Natural killer cell (primary cell): ENCODE measurements around the gene RECQL. TPM values are rescaled to one million over a fixed set of nuclear protein-coding genes. Genes with fewer than 3 reads are reported as not detected.

Experiments
- ATAC-seq, 3 donors: fragments of 150-1000 bp in 2 of 3; fragments of 200-7000 bp in 1 of 3; cut with Tn5 transposase; 1 replicate in 1 of 3; 2 replicates in 2 of 3; pipeline ENCODE4 v1.10.0; 2021; ENCODE audit warnings: mild to moderate bottlenecking in 2 of 3, moderate library complexity in 2 of 3
- DNase-seq, 2 donors: peaks; one replicate each; pipeline versions ENCODE4 v3.0.0 to v3.0.0-alpha.2; 2013 to 2021; ENCODE audit warnings: mixed read lengths in 1 of 2
- H3K27ac ChIP-seq: one replicate; pipeline ENCODE4 v1.5.1; 2013; ENCODE audit warnings: mild to moderate bottlenecking, low read length
- H3K27me3 ChIP-seq: one replicate; pipeline ENCODE4 v1.6.1; 2013; ENCODE audit warnings: low read length; ENCODE audit not compliant: control insufficient read depth, insufficient read depth
- H3K36me3 ChIP-seq: one replicate; pipeline ENCODE4 v1.6.1; 2013; ENCODE audit warnings: low read length; ENCODE audit not compliant: control insufficient read depth, insufficient read depth
- H3K4me1 ChIP-seq: one replicate; pipeline ENCODE4 v1.6.1; 2013; ENCODE audit warnings: low read length; ENCODE audit not compliant: control insufficient read depth, insufficient read depth
- H3K4me3 ChIP-seq: one replicate; pipeline ENCODE4 v1.5.1; 2013; ENCODE audit warnings: low read length
- H3K9me3 ChIP-seq: one replicate; pipeline ENCODE4 v1.6.1; 2013; ENCODE audit warnings: low read length; ENCODE audit not compliant: control insufficient read depth, insufficient read depth
- H3K27ac Mint-ChIP-seq, 2 donors: one replicate each; pipeline ENCODE4 v1.8.0; 2022; ENCODE audit warnings: mild to moderate bottlenecking in 2 of 2, mixed read lengths in 2 of 2, moderate library complexity in 1 of 2
- H3K27me3 Mint-ChIP-seq, 2 donors: one replicate each; pipeline ENCODE4 v1.8.0; 2022; ENCODE audit warnings: low read depth in 2 of 2, mixed read lengths in 2 of 2
- H3K36me3 Mint-ChIP-seq: one replicate; pipeline ENCODE4 v1.8.0; 2022; ENCODE audit warnings: mixed read lengths
- H3K4me1 Mint-ChIP-seq, 2 donors: one replicate each; pipeline ENCODE4 v1.8.0; 2022; ENCODE audit warnings: mixed read lengths in 2 of 2
- H3K4me3 Mint-ChIP-seq: one replicate; pipeline ENCODE4 v1.8.0; 2022; ENCODE audit warnings: mild to moderate bottlenecking, moderate library complexity, mixed read lengths
- H3K9me3 Mint-ChIP-seq, 2 donors: one replicate each; pipeline ENCODE4 v1.8.0; 2022; ENCODE audit warnings: mixed read lengths in 2 of 2
- WGBS: methylation state at CpG from one replicate; pipeline ENCODE4 v1.1.7; 2013; ENCODE audit warnings: missing lambda C conversion rate; ENCODE audit not compliant: insufficient coverage; 5-methylcytosine and 5-hydroxymethylcytosine counted together
- intact Hi-C: fragments of 100-400 bp; cut with micrococcal nuclease; formaldehyde crosslinking; loops from one replicate; pipeline ENCODE4 v1.14.2; 2022
- total RNA-seq, 4 donors: library from RNA; stranded (reverse); fragments of 120-200 nt in 1 of 4; gene quantifications; one replicate each; pipeline versions ENCODE4 v1.2.3 to v1.2.4, GENCODE V29; 2013 to 2022
- TF ChIP-seq, protein P1 (sequence below): fragments of 200-600 bp; IDR thresholded peaks from one replicate; pipeline ENCODE4 v1.8.0; 2022; ENCODE audit warnings: antibody characterized with exemption

RECQL gene
- total RNA-seq, 3 donors from 2014 or later (not counting 1 experiment from before 2014, with no cell fraction given), result 39.4 to 46.8 (median 40.1) TPM

- peaks cover 0 to 4% of the 10 kb centered on the region in 2 donors for H3K4me1 Mint-ChIP-seq
- no peaks in the 10 kb centered on the region for H3K27me3 Mint-ChIP-seq
- H3K4me3 Mint-ChIP-seq, result no peak overlapping the region
- no peak overlapping the region for H3K27ac Mint-ChIP-seq
- WGBS, result 100% methylated on average over 3 of the region's 3 CpGs
- TF ChIP-seq, protein P1, sequence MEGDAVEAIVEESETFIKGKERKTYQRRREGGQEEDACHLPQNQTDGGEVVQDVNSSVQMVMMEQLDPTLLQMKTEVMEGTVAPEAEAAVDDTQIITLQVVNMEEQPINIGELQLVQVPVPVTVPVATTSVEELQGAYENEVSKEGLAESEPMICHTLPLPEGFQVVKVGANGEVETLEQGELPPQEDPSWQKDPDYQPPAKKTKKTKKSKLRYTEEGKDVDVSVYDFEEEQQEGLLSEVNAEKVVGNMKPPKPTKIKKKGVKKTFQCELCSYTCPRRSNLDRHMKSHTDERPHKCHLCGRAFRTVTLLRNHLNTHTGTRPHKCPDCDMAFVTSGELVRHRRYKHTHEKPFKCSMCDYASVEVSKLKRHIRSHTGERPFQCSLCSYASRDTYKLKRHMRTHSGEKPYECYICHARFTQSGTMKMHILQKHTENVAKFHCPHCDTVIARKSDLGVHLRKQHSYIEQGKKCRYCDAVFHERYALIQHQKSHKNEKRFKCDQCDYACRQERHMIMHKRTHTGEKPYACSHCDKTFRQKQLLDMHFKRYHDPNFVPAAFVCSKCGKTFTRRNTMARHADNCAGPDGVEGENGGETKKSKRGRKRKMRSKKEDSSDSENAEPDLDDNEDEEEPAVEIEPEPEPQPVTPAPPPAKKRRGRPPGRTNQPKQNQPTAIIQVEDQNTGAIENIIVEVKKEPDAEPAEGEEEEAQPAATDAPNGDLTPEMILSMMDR, result no peak
- Histone ChIP-seq H3K9me3 (no peaks in the 10 kb centered on the region), H3K36me3 (peaks cover 70% of the 10 kb centered on the region), H3K27me3 (no peaks in the 10 kb centered on the region), H3K27ac (no peak overlapping the region), H3K4me3 (no peak overlapping the region), H3K4me1 (no peaks in the 10 kb centered on the region)
- no peak for ATAC-seq
- intact Hi-C loops, result no loop called here
- peaks cover 7% of the 10 kb centered on the region for H3K36me3 Mint-ChIP-seq
- no peaks in the 10 kb centered on the region for H3K9me3 Mint-ChIP-seq
- DNase-seq, result no peak
These were observed 17.9 kb downstream of the RECQL start for GRCh38 chr12:21483531-21483930.

- peaks cover 92% of the 10 kb centered on the region for H3K36me3 ChIP-seq
- H3K4me3 Mint-ChIP-seq, result no peak overlapping the region
- H3K27ac Mint-ChIP-seq, result no peak overlapping the region
- ATAC-seq (no peak), DNase-seq (no peak)
- no peak overlapping the region for H3K27ac ChIP-seq
- no peaks in the 10 kb centered on the region for H3K4me1 ChIP-seq
- H3K36me3 Mint-ChIP-seq, result peaks cover 12% of the 10 kb centered on the region
- H3K4me1 Mint-ChIP-seq, result no peaks in the 10 kb centered on the region
- TF ChIP-seq, protein P1, result no peak
- H3K27me3 ChIP-seq, result no peaks in the 10 kb centered on the region
- intact Hi-C loops, result no loop called here
- no peaks in the 10 kb centered on the region for H3K9me3 Mint-ChIP-seq
- no peaks in the 10 kb centered on the region for H3K27me3 Mint-ChIP-seq
- WGBS, result 75% methylated on average over 10 of the region's 10 CpGs
- no peak overlapping the region for H3K4me3 ChIP-seq
- no peaks in the 10 kb centered on the region for H3K9me3 ChIP-seq
These were observed 22.5 kb downstream of the RECQL start for GRCh38 chr12:21478756-21479455.

DNA sequence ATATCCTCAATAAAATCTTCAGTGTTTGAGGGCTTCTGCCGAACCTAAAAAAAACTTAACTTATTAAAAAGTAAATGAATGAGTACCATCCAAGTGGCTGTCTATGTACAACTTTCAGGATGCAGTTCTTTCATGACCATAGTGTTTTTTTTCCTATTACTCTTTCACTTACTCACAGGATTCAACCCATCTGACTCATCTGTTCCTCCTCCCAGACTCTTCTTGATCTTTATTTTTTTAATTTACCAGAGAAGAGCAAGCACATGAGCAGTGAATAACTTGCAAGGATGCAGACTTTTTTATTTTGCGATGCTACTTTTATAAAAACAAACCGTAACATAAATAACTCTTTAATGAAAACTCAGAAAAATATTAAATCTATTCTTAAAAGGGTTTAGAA lies 24.5 kb downstream of the RECQL start:
- ATAC-seq (no peak), DNase-seq (no peak)
- Histone ChIP-seq H3K4me1 (no peaks in the 10 kb centered on the region), H3K27me3 (no peaks in the 10 kb centered on the region), H3K27ac (no peak overlapping the region), H3K9me3 (no peaks in the 10 kb centered on the region), H3K36me3 (peaks cover 94% of the 10 kb centered on the region), H3K4me3 (no peak overlapping the region)
- H3K9me3 Mint-ChIP-seq, result no peaks in the 10 kb centered on the region
- peaks cover 12% of the 10 kb centered on the region for H3K36me3 Mint-ChIP-seq
- TF ChIP-seq, protein P1, result no peak
- no peak overlapping the region for H3K27ac Mint-ChIP-seq
- intact Hi-C loops, result no loop called here
- 100% methylated on average over 1 of the region's 3 CpGs for WGBS
- H3K27me3 Mint-ChIP-seq, result no peaks in the 10 kb centered on the region
- no peaks in the 10 kb centered on the region for H3K4me1 Mint-ChIP-seq
- H3K4me3 Mint-ChIP-seq, result no peak overlapping the region

- no peaks in the 10 kb centered on the region for H3K4me1 Mint-ChIP-seq
- H3K4me3 ChIP-seq, result no peak overlapping the region
- H3K36me3 Mint-ChIP-seq, result peaks cover 12% of the 10 kb centered on the region
- H3K27ac ChIP-seq, result no peak overlapping the region
- WGBS, result no CpG with 5 or more reads among the region's 1 CpG
- no peaks in the 10 kb centered on the region for H3K27me3 ChIP-seq
- H3K9me3 Mint-ChIP-seq, result no peaks in the 10 kb centered on the region
- intact Hi-C loops, result no loop called here
- H3K36me3 ChIP-seq, result peaks cover 88% of the 10 kb centered on the region
- no peak for DNase-seq
- no peak overlapping the region for H3K27ac Mint-ChIP-seq
- TF ChIP-seq, protein P1, result no peak
- no peak overlapping the region for H3K4me3 Mint-ChIP-seq
- no peak for ATAC-seq
- H3K27me3 Mint-ChIP-seq, result no peaks in the 10 kb centered on the region
- no peaks in the 10 kb centered on the region for H3K4me1 ChIP-seq
- no peaks in the 10 kb centered on the region for H3K9me3 ChIP-seq
These were observed 25.9 kb downstream of the RECQL start for GRCh38 chr12:21475552-21475951.
